HepG2 (cell line): Measurements from ENCODE around the gene LRRC3.

Experiments used
- EZH2 ChIP-seq: conservative IDR thresholded peaks from 2 replicates; pipeline ENCODE4 v1.6.1; 2012; ENCODE audit warnings: mild to moderate bottlenecking, low read depth, low read length, moderate library complexity
- FOXC1 ChIP-seq: sonication (generic); formaldehyde crosslinking; IDR thresholded peaks from 2 replicates; pipeline ENCODE4 v1.8.0; 2022; ENCODE audit warnings: mild to moderate bottlenecking, missing genetic modification reagents, borderline replicate concordance
- JUN ChIP-seq: sonication (generic); formaldehyde crosslinking; IDR thresholded peaks from 2 replicates; pipeline ENCODE4 v1.4.0; 2020; ENCODE audit warnings: mild to moderate bottlenecking, missing genetic modification reagents
- ZBTB20 ChIP-seq: sonication (generic); formaldehyde crosslinking; IDR thresholded peaks from 2 replicates; pipeline ENCODE4 v1.8.1; 2023; ENCODE audit warnings: missing genetic modification reagents, low read depth, mild to moderate bottlenecking, borderline replicate concordance
- ZNF510 ChIP-seq: sonication (generic); formaldehyde crosslinking; IDR thresholded peaks from 2 replicates; pipeline ENCODE4 v1.4.0; 2020; ENCODE audit warnings: low read depth, mild to moderate bottlenecking, missing genetic modification reagents
- TF ChIP-seq, protein P1 (sequence below), 2 experiments: sonication (generic) in 1 of 2; formaldehyde crosslinking in 1 of 2; IDR thresholded peaks; 2 replicates each; pipeline versions ENCODE4 v1.5.1 to v1.6.1; 2011 to 2020; ENCODE audit warnings: borderline replicate concordance in 1 of 2, low read depth in 1 of 2, low read length in 1 of 2, mild to moderate bottlenecking in 1 of 2, missing genetic modification reagents in 1 of 2, moderate library complexity in 1 of 2

DNA sequence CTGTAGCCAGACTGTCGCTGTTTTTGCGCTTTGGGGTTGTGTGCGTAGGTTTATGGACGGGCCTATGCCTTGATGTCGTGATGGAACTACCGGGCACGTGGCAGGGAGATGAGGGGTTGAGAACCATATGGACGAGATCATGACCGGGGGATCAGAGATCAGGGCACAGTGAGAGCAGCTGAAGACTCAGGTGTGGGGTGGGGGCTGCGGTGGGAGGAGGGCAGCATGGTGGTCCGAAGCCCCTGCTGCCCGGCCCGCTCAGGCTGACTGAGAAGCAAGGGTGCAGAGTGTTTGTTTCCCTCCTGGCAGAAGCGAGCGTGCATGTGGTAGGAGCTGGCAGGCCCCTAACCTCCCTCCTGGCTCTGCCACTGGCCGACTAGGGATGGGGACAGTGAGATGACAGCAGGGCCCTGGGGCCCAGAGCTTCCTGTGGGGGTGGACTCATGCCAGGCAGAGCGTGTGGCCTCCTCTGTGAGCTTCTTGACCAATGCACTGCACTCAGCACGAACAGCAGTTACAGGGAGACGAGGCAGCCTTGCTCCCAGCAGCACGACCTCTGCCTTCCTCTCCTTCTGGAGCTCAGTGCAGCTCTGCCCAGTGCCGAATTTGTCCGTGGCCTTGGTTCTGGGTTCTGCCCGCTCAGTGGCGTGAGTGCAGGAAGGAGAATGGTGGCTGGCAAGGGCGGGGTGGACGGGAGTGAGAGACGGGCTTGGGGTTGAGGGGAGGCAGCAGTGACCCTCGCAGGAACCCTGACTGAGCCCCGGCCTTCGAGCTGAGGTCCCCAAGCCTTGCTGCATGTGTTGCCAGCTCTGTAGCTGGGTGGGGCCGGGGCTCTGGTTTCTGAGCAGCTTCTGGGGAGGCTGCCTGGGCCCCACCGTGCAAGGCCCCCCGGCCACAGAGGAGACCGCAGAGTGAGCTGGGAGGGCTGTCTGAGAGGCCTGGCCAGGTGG is 22.2 kb upstream of the LRRC3 start:
- no peak for TF ChIP-seq FOXC1
- no peak for TF ChIP-seq EZH2
- TF ChIP-seq, protein P1, sequence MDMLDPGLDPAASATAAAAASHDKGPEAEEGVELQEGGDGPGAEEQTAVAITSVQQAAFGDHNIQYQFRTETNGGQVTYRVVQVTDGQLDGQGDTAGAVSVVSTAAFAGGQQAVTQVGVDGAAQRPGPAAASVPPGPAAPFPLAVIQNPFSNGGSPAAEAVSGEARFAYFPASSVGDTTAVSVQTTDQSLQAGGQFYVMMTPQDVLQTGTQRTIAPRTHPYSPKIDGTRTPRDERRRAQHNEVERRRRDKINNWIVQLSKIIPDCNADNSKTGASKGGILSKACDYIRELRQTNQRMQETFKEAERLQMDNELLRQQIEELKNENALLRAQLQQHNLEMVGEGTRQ (IDR thresholded peaks at IDR 0.05; ENCODE audit: low read depth, low read length) = no peak
- TF ChIP-seq, protein P1 (CRISPR knock-in tag; IDR thresholded peaks at IDR 0.05; ENCODE audit: borderline replicate concordance) = no peak
- TF ChIP-seq ZNF510 = no peak
- no peak for TF ChIP-seq JUN
- TF ChIP-seq ZBTB20 (CRISPR knock-in tag) = no peak
